Activated CD4-positive, alpha-beta T cell treated with anti-CD3 and anti-CD28 coated beads, Interleukin-2, amount 10 ng/mL, durations not matched to agents 7 days and 5 days (primary cell): ENCODE results near the gene PLK5. TPM values are rescaled to one million over a fixed set of nuclear protein-coding genes. Genes with fewer than 3 reads are reported as not detected.

Source experiments
- CTCF ChIA-PET: fragments of 350-600 bp; sonication (Branson Sonifier 250); formaldehyde crosslinking; loops from one replicate; lab custom pipeline; 2021; ENCODE audit warnings: antibody characterized with exemption; lab: Charles Lee
- POLR2A ChIA-PET: fragments of 350-600 bp; sonication (Branson Sonifier 250); formaldehyde crosslinking; loops from one replicate; lab custom pipeline; 2021; ENCODE audit warnings: antibody characterized with exemption; lab: Charles Lee
- DNase-seq: peaks from one replicate; pipeline ENCODE4 v3.0.0-alpha.2; 2020
- H3K27ac Mint-ChIP-seq: one replicate; pipeline ENCODE4 v1.8.0; 2021; ENCODE audit warnings: mild to moderate bottlenecking, moderate library complexity, mixed read lengths
- H3K27me3 Mint-ChIP-seq: one replicate; pipeline ENCODE4 v1.8.0; 2021; ENCODE audit warnings: mixed read lengths
- H3K36me3 Mint-ChIP-seq: one replicate; pipeline ENCODE4 v1.8.0; 2021; ENCODE audit warnings: low read depth, mixed read lengths
- H3K4me1 Mint-ChIP-seq: one replicate; pipeline ENCODE4 v1.8.0; 2021; ENCODE audit warnings: mixed read lengths
- H3K4me3 Mint-ChIP-seq: one replicate; pipeline ENCODE4 v1.8.0; 2021; ENCODE audit warnings: mild to moderate bottlenecking, moderate library complexity, mixed read lengths
- H3K9me3 Mint-ChIP-seq: one replicate; pipeline ENCODE4 v1.8.0; 2021; ENCODE audit warnings: mixed read lengths
- total RNA-seq, 2 experiments: library from RNA; stranded (reverse); gene quantifications; one replicate each; pipeline ENCODE4 v1.2.3, GENCODE V29; 2021

The PLK5 gene
- total RNA-seq, 2 experiments from 2014 or later, result not detected

DNA sequence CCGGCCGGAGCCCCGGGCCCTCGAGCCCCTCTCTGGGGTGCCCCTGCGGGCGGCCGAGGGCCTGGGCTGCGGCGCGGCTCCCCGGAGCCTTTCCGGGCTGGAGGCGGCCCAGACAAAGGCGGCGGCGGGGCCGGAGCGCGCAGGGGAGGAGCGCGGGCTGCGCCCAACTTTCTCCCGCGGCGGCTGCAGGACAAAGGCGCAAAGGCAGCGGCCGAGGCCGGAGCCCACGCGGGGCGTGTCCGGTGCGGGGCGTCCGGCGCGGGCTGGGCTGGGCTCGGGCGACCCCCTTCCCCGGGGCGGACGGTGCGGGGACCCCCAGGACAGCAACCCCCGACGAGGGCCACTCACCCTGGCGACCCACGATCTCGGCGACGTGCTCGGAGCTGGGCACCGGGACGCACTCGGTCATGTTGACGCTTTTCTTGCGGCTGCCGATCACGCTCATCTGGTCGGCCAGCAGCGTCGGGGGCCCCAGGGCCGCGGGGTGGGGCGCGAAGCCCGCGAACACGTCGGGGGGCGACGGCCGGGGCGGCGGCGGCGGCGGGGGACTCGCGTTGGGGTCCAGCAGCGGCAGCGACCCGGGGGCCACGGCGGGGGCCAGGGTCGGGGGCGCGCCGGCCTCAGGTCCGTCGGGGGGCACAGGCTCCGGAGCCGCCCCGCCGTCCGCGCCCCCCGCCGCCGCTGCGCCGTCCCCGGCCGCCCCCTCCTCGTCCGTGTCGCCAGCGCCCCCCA is 43.4 kb downstream of the PLK5 start:
- Mint-ChIP-seq H3K4me1 (peaks cover 11% of the 10 kb centered on the region), H3K27me3 (peaks cover 13% of the 10 kb centered on the region), H3K27ac (no peak overlapping the region), H3K4me3 (peak overlapping the region; percentile 34), H3K9me3 (no peaks in the 10 kb centered on the region), H3K36me3 (no peaks in the 10 kb centered on the region)
- ChIA-PET CTCF (no interaction called here), POLR2A (no interaction called here)
- DNase-seq, result no peak

DNA sequence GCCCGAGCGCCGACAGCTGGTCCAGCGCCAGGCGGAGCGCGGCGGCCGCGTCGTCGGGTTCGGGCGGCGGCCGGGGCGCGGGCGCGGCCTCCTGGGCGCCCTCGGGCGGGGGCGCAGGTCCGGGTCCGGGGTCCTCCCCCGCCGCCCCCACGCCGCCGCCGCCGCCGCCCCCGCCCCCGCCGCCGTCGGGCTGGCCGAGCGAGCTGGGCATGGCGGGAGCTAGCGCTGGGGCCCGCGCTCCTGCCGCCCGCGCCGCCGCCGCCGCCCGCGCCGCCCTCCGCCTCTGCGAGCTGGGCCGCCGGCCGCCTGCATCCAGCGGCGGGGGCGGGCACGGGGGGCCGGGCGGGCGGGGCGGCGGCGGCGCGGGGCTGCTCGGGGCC is 44.0 kb downstream of the PLK5 start:
- ChIA-PET POLR2A (no interaction called here), CTCF (no interaction called here)
- Mint-ChIP-seq H3K4me1 (peaks cover 11% of the 10 kb centered on the region), H3K4me3 (no peak overlapping the region), H3K27ac (no peak overlapping the region), H3K9me3 (no peaks in the 10 kb centered on the region), H3K36me3 (no peaks in the 10 kb centered on the region), H3K27me3 (peaks cover 13% of the 10 kb centered on the region)
- DNase-seq, result no peak

DNA sequence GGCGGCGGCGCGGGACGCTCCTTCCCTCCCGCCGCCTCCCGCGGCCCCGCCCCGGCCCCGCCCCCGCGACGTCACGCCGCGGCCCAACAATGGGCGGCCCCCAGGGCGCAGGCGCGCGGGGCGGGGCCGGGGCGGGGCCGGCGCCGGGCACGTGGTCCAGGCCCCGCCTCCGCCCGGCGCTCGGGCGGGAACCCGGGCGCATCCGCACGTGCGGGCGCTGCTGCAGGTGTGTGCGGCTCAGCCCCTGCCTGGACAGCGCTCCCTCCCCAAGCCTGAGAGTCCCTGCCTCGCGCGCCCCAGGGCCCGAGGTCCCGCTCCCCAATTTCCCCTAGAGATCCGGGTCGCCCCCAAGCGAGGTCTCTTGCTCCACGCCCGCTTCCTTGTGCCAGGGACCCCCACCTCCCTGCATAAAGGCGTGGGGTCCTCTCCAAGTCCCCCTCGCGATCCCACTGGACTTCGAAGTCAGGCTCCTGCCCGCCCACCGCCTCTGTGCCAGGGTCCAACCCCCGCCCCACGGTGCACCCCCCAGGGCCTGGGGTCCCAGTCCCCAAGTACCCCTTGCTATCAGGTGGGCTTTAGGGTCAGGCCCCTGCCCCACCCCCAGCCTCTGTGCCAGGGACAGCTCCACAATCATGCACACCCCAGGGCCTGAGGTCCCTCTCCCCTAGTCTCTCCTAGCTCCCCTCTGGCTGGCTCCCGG is 44.6 kb downstream of the PLK5 start, which contains the start of gene MEX3D:
TSS of gene MEX3D (minus strand) at position 6 of the 700 bp plus-strand sequence. CDS start 267 bp downstream, outside the sequence.
- H3K4me3 Mint-ChIP-seq, result peak within 1 kb of the TSS; percentile 34
- ChIA-PET POLR2A (no interaction called here), CTCF (no interaction called here)
- H3K27ac Mint-ChIP-seq, result no peak within 1 kb of the TSS
- peaks cover 11% of the 10 kb centered on the region for H3K4me1 Mint-ChIP-seq
- H3K36me3 Mint-ChIP-seq, result no peaks in the 10 kb centered on the region
- H3K9me3 Mint-ChIP-seq, result no peaks in the 10 kb centered on the region
- DNase-seq, result peak; percentile 78
- H3K27me3 Mint-ChIP-seq, result peaks cover 13% of the 10 kb centered on the region

DNA sequence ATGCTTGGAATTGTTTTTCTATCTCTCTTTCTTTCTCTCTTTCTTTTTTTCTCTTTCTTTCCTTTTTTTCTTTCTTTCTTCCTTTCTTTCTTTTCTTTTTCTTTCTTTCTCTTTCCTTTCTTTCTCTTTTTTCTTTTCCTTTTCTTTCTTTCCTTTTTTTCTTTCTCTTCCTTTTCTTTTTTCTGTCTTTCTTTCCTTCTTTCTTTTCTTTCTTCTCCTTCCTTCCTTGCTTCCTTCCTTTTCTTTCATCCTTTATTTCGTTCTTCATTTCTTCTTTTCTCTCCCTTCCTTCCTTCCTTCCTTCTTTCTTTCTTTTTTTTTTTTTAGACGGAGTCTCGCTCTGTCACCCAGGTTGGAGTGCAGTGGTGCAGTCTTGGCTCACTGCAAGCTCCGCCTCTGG is 46.1 kb downstream of the PLK5 start:
- ChIA-PET POLR2A (no interaction called here), CTCF (interaction anchor here (0.7 kb wide), 1 partner anchor 272 kb away, joined by 4 read pairs; no protein-coding TSS in a partner anchor)
- H3K36me3 Mint-ChIP-seq, result no peaks in the 10 kb centered on the region
- H3K4me1 Mint-ChIP-seq, result peaks cover 11% of the 10 kb centered on the region
- peak overlapping the region; percentile 40 for H3K4me3 Mint-ChIP-seq
- no peaks in the 10 kb centered on the region for H3K9me3 Mint-ChIP-seq
- H3K27me3 Mint-ChIP-seq, result peaks cover 12% of the 10 kb centered on the region
- no peak for DNase-seq
- H3K27ac Mint-ChIP-seq, result peak overlapping the region; percentile 41

- POLR2A ChIA-PET, result no interaction called here
- H3K9me3 Mint-ChIP-seq, result no peaks in the 10 kb centered on the region
- peaks cover 9% of the 10 kb centered on the region for H3K4me1 Mint-ChIP-seq
- no peak for DNase-seq
- no peak overlapping the region for H3K27ac Mint-ChIP-seq
- CTCF ChIA-PET, result interaction anchor here (0.6 kb wide), 1 partner anchor 12 kb away, joined by 5 read pairs; no protein-coding TSS in a partner anchor
- no peak overlapping the region for H3K4me3 Mint-ChIP-seq
- H3K27me3 Mint-ChIP-seq, result peaks cover 12% of the 10 kb centered on the region
- no peaks in the 10 kb centered on the region for H3K36me3 Mint-ChIP-seq
These were observed 47.0 kb downstream of the PLK5 start for GRCh38 chr19:1570836-1571235.

- POLR2A ChIA-PET, result no interaction called here
- Mint-ChIP-seq H3K36me3 (no peaks in the 10 kb centered on the region), H3K27me3 (peaks cover 12% of the 10 kb centered on the region), H3K27ac (no peak overlapping the region), H3K9me3 (no peaks in the 10 kb centered on the region), H3K4me3 (no peak overlapping the region), H3K4me1 (peaks cover 9% of the 10 kb centered on the region)
- DNase-seq, result no peak
- CTCF ChIA-PET, result no interaction called here
These were observed 47.5 kb downstream of the PLK5 start for GRCh38 chr19:1571358-1571757.

DNA sequence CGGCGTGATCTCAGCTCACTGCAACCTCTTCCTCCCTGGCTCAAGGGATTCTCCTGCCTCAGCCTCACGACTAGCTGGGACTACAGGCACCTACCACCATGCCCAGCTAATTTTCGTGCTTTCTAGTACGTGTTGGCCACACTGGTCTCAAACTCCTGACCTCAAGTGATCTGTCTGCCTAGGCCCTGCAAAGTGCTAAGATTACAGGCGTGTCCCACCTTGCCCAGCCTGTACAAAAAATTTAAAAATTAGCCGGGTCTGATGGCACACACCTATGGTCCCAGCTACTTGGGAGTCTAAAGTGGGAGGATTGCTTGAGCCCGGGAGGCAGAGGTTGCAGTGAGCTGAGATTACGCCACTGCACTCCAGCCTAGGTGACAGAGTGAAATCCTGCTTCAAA is 48.9 kb downstream of the PLK5 start:
- ChIA-PET POLR2A (no interaction called here), CTCF (no interaction called here)
- peaks cover 9% of the 10 kb centered on the region for H3K4me1 Mint-ChIP-seq
- H3K9me3 Mint-ChIP-seq, result no peaks in the 10 kb centered on the region
- H3K4me3 Mint-ChIP-seq, result no peak overlapping the region
- DNase-seq, result no peak
- H3K27me3 Mint-ChIP-seq, result peaks cover 12% of the 10 kb centered on the region
- no peak overlapping the region for H3K27ac Mint-ChIP-seq
- no peaks in the 10 kb centered on the region for H3K36me3 Mint-ChIP-seq

- POLR2A ChIA-PET, result interaction anchor here (0.6 kb wide), 1 partner anchor 93 kb away, joined by 3 read pairs; no protein-coding TSS in a partner anchor
- Mint-ChIP-seq H3K9me3 (no peaks in the 10 kb centered on the region), H3K36me3 (peaks cover 2% of the 10 kb centered on the region), H3K4me1 (peaks cover 6% of the 10 kb centered on the region), H3K27ac (no peak overlapping the region), H3K27me3 (peaks cover 10% of the 10 kb centered on the region), H3K4me3 (no peak overlapping the region)
- CTCF ChIA-PET, result no interaction called here
- DNase-seq, result no peak
These were observed 50.7 kb downstream of the PLK5 start for GRCh38 chr19:1574354-1575136.

- ChIA-PET POLR2A (interaction anchor here (0.6 kb wide), 1 partner anchor 92 kb away, joined by 3 read pairs; no protein-coding TSS in a partner anchor), CTCF (interaction anchor here (0.6 kb wide), 1 partner anchor 893 kb away, joined by 3 read pairs; no protein-coding TSS in a partner anchor)
- peaks cover 3% of the 10 kb centered on the region for H3K36me3 Mint-ChIP-seq
- H3K9me3 Mint-ChIP-seq, result no peaks in the 10 kb centered on the region
- H3K4me3 Mint-ChIP-seq, result no peak overlapping the region
- no peak for DNase-seq
- H3K27me3 Mint-ChIP-seq, result no peaks in the 10 kb centered on the region
- H3K27ac Mint-ChIP-seq, result no peak overlapping the region
- no peaks in the 10 kb centered on the region for H3K4me1 Mint-ChIP-seq
These were observed 51.7 kb downstream of the PLK5 start for GRCh38 chr19:1575323-1576241.

GRCh38 chr19:1576242-1577089 is 52.6 kb downstream of the PLK5 start:
- H3K4me3 Mint-ChIP-seq, result no peak overlapping the region
- no peaks in the 10 kb centered on the region for H3K4me1 Mint-ChIP-seq
- H3K36me3 Mint-ChIP-seq, result peaks cover 6% of the 10 kb centered on the region
- H3K27ac Mint-ChIP-seq, result no peak overlapping the region
- POLR2A ChIA-PET, result no interaction called here
- CTCF ChIA-PET, result no interaction called here
- no peak for DNase-seq
- no peaks in the 10 kb centered on the region for H3K27me3 Mint-ChIP-seq
- no peaks in the 10 kb centered on the region for H3K9me3 Mint-ChIP-seq

DNA sequence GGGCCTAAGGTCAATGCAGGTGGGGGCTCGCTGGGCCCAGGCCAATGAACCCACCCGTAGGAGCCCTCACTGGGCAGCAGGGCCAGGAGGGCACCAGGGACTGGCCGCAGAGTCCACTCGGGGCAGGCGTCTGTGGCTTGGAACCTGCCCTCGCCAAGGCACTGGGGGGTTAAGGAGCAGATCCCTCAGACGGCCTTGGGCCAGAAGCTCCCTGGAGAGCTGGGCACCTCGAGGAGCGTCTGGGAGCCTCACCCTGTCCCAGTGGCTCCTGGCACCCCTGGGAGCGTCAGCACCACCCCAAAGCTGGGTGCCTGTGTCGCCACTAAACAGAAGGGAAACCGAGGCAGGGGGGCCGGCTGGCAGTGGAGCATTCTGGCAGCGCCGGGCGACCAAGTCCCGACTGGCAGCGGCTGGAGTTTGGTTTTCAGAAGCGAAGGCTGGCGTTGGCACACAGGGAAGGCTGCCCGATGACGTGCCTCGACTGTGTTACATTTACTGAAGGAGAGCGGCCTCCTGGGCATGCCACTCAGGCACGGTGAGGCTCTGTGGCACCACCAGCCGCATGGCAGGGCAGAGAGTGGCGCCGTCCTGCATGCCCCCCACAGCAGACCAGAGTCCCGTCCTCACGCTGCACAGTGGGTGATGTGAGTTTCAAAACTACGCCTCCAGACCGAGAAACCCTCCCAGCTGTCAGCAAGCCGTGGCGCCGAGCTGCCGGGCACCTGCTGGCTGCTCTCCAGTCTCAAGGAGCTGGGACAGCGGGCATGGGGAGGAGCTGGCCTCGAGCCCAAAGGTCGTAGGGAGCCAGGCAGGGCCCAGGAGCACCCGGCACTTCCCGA is 53.4 kb downstream of the PLK5 start:
- Mint-ChIP-seq H3K27ac (no peak overlapping the region), H3K36me3 (peaks cover 6% of the 10 kb centered on the region), H3K9me3 (no peaks in the 10 kb centered on the region), H3K27me3 (no peaks in the 10 kb centered on the region), H3K4me1 (no peaks in the 10 kb centered on the region), H3K4me3 (no peak overlapping the region)
- POLR2A ChIA-PET, result no interaction called here
- no peak for DNase-seq
- CTCF ChIA-PET, result no interaction called here
